DND-41 (cell line): ENCODE results near the gene USP10.

Source experiments
- EZH2 ChIP-seq: IDR thresholded peaks from 3 replicates; pipeline ENCODE4 v1.6.1; 2012; ENCODE audit warnings: borderline replicate concordance, low read depth, mild to moderate bottlenecking, moderate library complexity, low read length, inconsistent platforms; ENCODE audit not compliant: severe bottlenecking
- TF ChIP-seq, protein P1 (sequence below): IDR thresholded peaks from 2 replicates; pipeline ENCODE4 v1.5.1; 2012; ENCODE audit warnings: borderline replicate concordance, low read length, moderate library complexity, mild to moderate bottlenecking; ENCODE audit not compliant: poor library complexity, severe bottlenecking; ENCODE audit errors: extremely low read depth

DNA sequence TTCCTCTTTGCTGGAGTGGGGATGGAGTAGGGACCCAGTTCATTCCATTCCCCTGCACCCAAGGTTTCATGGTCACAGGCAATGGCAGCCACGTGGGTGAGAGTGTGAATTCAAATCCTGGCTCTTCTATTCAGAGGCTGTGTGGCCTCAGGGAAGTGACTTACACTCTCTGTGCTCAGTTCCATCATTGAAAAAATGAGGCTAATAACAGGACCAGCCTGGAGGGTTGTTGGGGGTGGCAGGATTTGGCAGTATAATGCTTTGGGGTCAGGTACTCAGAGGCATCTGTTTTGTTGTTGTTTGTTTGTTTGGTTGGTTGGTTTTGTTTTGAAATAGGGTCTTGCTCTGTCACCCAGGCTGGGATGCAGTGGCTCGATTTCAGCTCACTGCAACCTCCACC is 117.8 kb downstream of the USP10 start:
- TF ChIP-seq, protein P1, sequence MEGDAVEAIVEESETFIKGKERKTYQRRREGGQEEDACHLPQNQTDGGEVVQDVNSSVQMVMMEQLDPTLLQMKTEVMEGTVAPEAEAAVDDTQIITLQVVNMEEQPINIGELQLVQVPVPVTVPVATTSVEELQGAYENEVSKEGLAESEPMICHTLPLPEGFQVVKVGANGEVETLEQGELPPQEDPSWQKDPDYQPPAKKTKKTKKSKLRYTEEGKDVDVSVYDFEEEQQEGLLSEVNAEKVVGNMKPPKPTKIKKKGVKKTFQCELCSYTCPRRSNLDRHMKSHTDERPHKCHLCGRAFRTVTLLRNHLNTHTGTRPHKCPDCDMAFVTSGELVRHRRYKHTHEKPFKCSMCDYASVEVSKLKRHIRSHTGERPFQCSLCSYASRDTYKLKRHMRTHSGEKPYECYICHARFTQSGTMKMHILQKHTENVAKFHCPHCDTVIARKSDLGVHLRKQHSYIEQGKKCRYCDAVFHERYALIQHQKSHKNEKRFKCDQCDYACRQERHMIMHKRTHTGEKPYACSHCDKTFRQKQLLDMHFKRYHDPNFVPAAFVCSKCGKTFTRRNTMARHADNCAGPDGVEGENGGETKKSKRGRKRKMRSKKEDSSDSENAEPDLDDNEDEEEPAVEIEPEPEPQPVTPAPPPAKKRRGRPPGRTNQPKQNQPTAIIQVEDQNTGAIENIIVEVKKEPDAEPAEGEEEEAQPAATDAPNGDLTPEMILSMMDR = no peak
- TF ChIP-seq EZH2 = no peak
